GM23248 (cell line): ENCODE results near the gene SRSF11.

Experiments
- EZH2 ChIP-seq: fragments of 200-600 bp; sonication (generic); IDR thresholded peaks from 2 replicates; pipeline ENCODE4 v1.6.1; 2018; ENCODE audit warnings: antibody characterized with exemption, mild to moderate bottlenecking; ENCODE audit not compliant: insufficient read depth, poor library complexity, severe bottlenecking
- EZH2phosphoT487 ChIP-seq: fragments of 200-600 bp; sonication (generic); IDR thresholded peaks from 2 replicates; pipeline ENCODE4 v1.6.1; 2018; ENCODE audit warnings: antibody characterized with exemption, moderate library complexity, mild to moderate bottlenecking, low read depth; ENCODE audit not compliant: insufficient read depth

DNA sequence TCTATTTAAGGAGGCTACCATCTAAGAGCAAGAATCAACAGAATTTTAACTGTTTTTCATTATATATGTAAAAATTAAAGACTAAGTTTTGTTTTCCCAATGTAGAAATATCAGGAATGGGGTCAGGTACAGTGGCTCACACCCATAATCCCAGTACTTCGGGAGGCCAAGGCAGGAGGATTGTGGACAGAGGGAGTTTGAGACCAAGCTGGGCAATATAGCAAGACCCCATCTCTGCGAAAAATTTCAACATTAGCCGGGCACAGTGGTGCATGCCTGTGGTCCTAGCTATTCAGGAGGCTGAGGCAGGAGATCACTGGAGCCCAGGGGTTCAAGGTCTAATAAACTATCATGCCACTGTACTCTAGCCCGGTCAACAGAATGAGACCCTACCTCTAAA is 21.1 kb upstream of the SRSF11 start:
- TF ChIP-seq EZH2 = no peak
- no peak for TF ChIP-seq EZH2phosphoT487
